OCI-LY3 (cell line): ENCODE measurements around the gene OTUD7B.

ENCODE experiments used
- H2AFZ ChIP-seq: fragments of 200-600, 300-600 bp; shearing (Covaris generic); 2 replicates; pipeline ENCODE4 v1.6.0; 2014; ENCODE audit warnings: antibody characterized with exemption, low read depth, low read length
- H3K27ac ChIP-seq: fragments of 200-600, 300-600 bp; sonication (generic); 2 replicates; pipeline ENCODE4 v1.5.1; 2014; ENCODE audit warnings: mild to moderate bottlenecking, low read length, moderate library complexity, mixed read lengths
- H3K27me3 ChIP-seq: fragments of 200-600, 300-600 bp; sonication (generic); 2 replicates; pipeline ENCODE4 v1.6.1; 2014; ENCODE audit warnings: low read depth, low read length, mixed read lengths
- H3K36me3 ChIP-seq: fragments of 200-600, 300-600 bp; sonication (generic); replicated peaks from 2 replicates; pipeline ENCODE3; 2014; ENCODE audit warnings: low read depth, low read length, mixed read lengths
- H3K4me1 ChIP-seq: fragments of 300-600, 200-600 bp; sonication (generic); 2 replicates; pipeline ENCODE4 v1.6.1; 2014; ENCODE audit warnings: low read length, mixed read lengths
- H3K4me2 ChIP-seq: fragments of 200-600, 300-600 bp; sonication (generic); 2 replicates; pipeline ENCODE4 v1.6.1; 2014; ENCODE audit warnings: low read length, mixed read lengths
- H3K4me3 ChIP-seq: fragments of 300-600, 200-600 bp; sonication (generic); 2 replicates; pipeline ENCODE4 v1.5.1; 2014; ENCODE audit warnings: antibody characterized with exemption, mild to moderate bottlenecking, low read length, moderate library complexity
- H3K79me2 ChIP-seq: fragments of 300-600, 200-600 bp; shearing (Covaris generic); 2 replicates; pipeline ENCODE4 v1.6.1; 2014; ENCODE audit warnings: mild to moderate bottlenecking, low read length, mixed read lengths
- H3K9ac ChIP-seq: fragments of 300-600, 200-600 bp; shearing (Covaris generic); 2 replicates; pipeline ENCODE4 v1.6.0; 2014; ENCODE audit warnings: mild to moderate bottlenecking, low read length, moderate library complexity
- H3K9me3 ChIP-seq: fragments of 200-600, 300-600 bp; shearing (Covaris generic); 2 replicates; pipeline ENCODE4 v1.6.1; 2014; ENCODE audit warnings: low read length, mixed read lengths; ENCODE audit not compliant: insufficient read depth
- H4K20me1 ChIP-seq: fragments of 200-600, 300-600 bp; sonication (generic); 2 replicates; pipeline ENCODE4 v1.6.1; 2016; ENCODE audit warnings: low read length, mixed read lengths; ENCODE audit not compliant: insufficient read depth
- CTCF ChIP-seq: fragments of 200-600, 300-600 bp; sonication (generic); IDR thresholded peaks from 2 replicates; pipeline ENCODE4 v1.5.1; 2014; ENCODE audit warnings: antibody characterized with exemption, low read length, low read depth
- EZH2phosphoT487 ChIP-seq: fragments of 200-600 bp; shearing (Covaris generic); IDR thresholded peaks from 2 replicates; pipeline ENCODE4 v1.6.1; 2018; ENCODE audit warnings: antibody characterized with exemption, mixed run types, low read depth

OTUD7B gene

DNA sequence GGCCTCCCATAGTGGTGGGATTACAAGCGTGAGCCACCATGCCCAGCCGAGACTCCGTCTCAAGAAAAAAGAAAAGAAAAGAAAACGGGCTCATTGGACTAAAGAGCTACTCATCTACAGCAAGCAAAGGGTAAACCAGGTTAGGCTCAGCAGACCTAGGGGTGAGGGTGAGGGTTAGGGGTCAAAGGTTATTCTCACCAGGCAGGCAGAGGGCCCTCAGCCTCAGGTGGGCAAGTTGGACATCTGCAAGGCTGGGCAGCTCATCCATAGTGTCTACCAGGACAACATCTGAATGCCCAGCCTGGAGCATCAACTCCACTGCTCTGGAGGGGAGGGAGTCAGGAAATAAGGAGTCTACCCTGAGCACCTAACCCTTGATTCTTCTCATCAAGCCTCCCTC is 77.3 kb downstream of the OTUD7B start:
- H4K20me1 ChIP-seq: no peaks in the 10 kb centered on the region
- no peaks in the 10 kb centered on the region for H3K79me2 ChIP-seq
- no peak overlapping the region for H3K4me2 ChIP-seq
- no peaks in the 10 kb centered on the region for H3K36me3 ChIP-seq
- H3K4me3 ChIP-seq: no peak overlapping the region
- no peak overlapping the region for H3K27ac ChIP-seq
- H3K27me3 ChIP-seq: no peaks in the 10 kb centered on the region
- TF ChIP-seq EZH2phosphoT487 (no peak), CTCF (no peak)
- no peak overlapping the region for H3K9ac ChIP-seq
- H3K9me3 ChIP-seq: no peaks in the 10 kb centered on the region
- no peak overlapping the region for H2AFZ ChIP-seq
- H3K4me1 ChIP-seq: peaks cover 36% of the 10 kb centered on the region

- H3K4me2 ChIP-seq: no peak overlapping the region
Measured at GRCh38 chr1:149932474-149932873, 78.1 kb downstream of the OTUD7B start.

DNA sequence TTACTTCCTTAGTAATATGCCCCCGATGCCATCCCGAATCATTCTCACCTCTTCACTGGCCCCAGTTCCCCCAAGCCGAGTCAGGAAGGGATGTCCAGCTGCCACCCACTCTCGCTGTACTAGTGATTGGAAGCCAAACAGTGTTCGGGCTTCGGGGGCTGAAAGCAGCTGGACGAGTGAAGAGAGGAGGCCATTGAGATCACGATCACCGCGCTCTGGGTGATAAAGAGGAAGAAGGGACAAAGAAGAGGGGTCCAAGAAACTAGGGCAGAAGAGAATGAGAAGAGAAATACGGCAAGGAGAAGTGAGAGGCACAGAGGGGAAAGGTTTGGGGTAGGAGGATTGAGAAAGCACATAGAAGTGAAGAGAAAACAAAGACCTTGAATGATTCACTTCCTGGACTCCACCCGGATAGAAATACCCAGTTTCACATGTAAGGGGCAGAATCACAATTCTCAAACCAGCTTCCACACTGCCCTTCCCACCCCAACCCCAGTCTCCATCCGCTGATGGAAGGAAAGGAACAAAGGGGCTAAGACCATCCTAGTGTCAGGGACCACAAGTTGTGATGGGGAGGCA is 79.2 kb downstream of the OTUD7B start:
- Histone ChIP-seq H3K9ac (no peak overlapping the region), H3K27ac (no peak overlapping the region), H3K9me3 (no peaks in the 10 kb centered on the region), H3K4me3 (no peak overlapping the region), H4K20me1 (peaks cover 9% of the 10 kb centered on the region; the same call in 1 of the 2 replicates), H3K79me2 (peaks cover 13% of the 10 kb centered on the region), H2AFZ (no peak overlapping the region), H3K4me1 (peaks cover 24% of the 10 kb centered on the region), H3K4me2 (no peak overlapping the region), H3K27me3 (no peaks in the 10 kb centered on the region), H3K36me3 (peaks cover 1% of the 10 kb centered on the region)
- no peak for TF ChIP-seq CTCF
- TF ChIP-seq EZH2phosphoT487: no peak

More at GRCh38 chr1:149932474-149932873, 78.1 kb downstream of the OTUD7B start:
- H3K4me1 ChIP-seq: peaks cover 30% of the 10 kb centered on the region
- H3K9ac ChIP-seq: no peak overlapping the region
- no peaks in the 10 kb centered on the region for H3K27me3 ChIP-seq
- no peaks in the 10 kb centered on the region for H3K9me3 ChIP-seq
- H3K27ac ChIP-seq: no peak overlapping the region
- H3K79me2 ChIP-seq: peaks cover 2% of the 10 kb centered on the region
- H2AFZ ChIP-seq: no peak overlapping the region
- H3K36me3 ChIP-seq: no peaks in the 10 kb centered on the region
- no peaks in the 10 kb centered on the region for H4K20me1 ChIP-seq
- TF ChIP-seq EZH2phosphoT487: no peak
- TF ChIP-seq CTCF: no peak
- no peak overlapping the region for H3K4me3 ChIP-seq

GRCh38 chr1:149929856-149930255 is 80.7 kb downstream of the OTUD7B start:
- Histone ChIP-seq H3K4me1 (peaks cover 23% of the 10 kb centered on the region), H4K20me1 (peaks cover 10% of the 10 kb centered on the region; the same call in 1 of the 2 replicates), H3K36me3 (peaks cover 16% of the 10 kb centered on the region), H3K9me3 (no peaks in the 10 kb centered on the region), H3K4me2 (no peak overlapping the region), H3K27me3 (no peaks in the 10 kb centered on the region), H3K79me2 (peaks cover 28% of the 10 kb centered on the region), H2AFZ (peak overlapping the region; percentile 66; the same call in 1 of the 2 replicates), H3K9ac (no peak overlapping the region), H3K27ac (no peak overlapping the region), H3K4me3 (no peak overlapping the region)
- TF ChIP-seq EZH2phosphoT487 (no peak), CTCF (no peak)
